IMR-90 (cell line): ENCODE results near the gene EXOC6B. TPM values are rescaled to one million over a fixed set of nuclear protein-coding genes. Genes with fewer than 3 reads are reported as not detected.

Experiments used
- ATAC-seq: fragments of 200-7000 bp; cut with Tn5 transposase; 2 replicates; pipeline ENCODE4 v1.9.1; 2020; ENCODE audit warnings: low read depth, mild to moderate bottlenecking, moderate library complexity
- BruUV-seq: library from RNA; stranded (reverse); fragments of 400-500 nt; replicated peaks from 2 replicates; lab custom pipeline; 2021; lab: Mats Ljungman, UMichigan
- CTCF ChIA-PET: fragments of 300-600 bp; formaldehyde crosslinking; extraction: SDS; loops from one replicate; lab custom pipeline; 2021; ENCODE audit warnings: antibody characterized with exemption; lab: Yijun Ruan, JAX
- POLR2A ChIA-PET: fragments of 300-600 bp; sonication (Branson Sonifier 250); formaldehyde crosslinking; loops from one replicate; lab custom pipeline; 2022; ENCODE audit warnings: antibody characterized with exemption; ENCODE audit not compliant: unreplicated experiment; lab: Charles Lee
- DNase-seq: peaks from one replicate; pipeline ENCODE4 v3.0.0; 2013
- H2AFZ ChIP-seq: replicated peaks from 2 replicates; pipeline ENCODE3; 2013; ENCODE audit warnings: low read length, mild to moderate bottlenecking; ENCODE audit not compliant: poor library complexity
- H2AK5ac ChIP-seq: 2 replicates; pipeline ENCODE4 v1.6.1; 2013; ENCODE audit warnings: low read depth, low read length, inconsistent platforms
- H2AK9ac ChIP-seq: replicated peaks from 2 replicates; pipeline ENCODE3; 2013; ENCODE audit warnings: mild to moderate bottlenecking, low read depth, low read length, moderate library complexity; ENCODE audit not compliant: poor library complexity
- H2BK120ac ChIP-seq: 2 replicates; pipeline ENCODE4 v1.6.1; 2013; ENCODE audit warnings: low read depth, low read length, inconsistent platforms
- H2BK15ac ChIP-seq: 3 replicates; pipeline ENCODE4 v1.6.1; 2013; ENCODE audit warnings: low read depth, low read length, inconsistent platforms
- H2BK20ac ChIP-seq: 2 replicates; pipeline ENCODE4 v1.6.1; 2013; ENCODE audit warnings: low read depth, mild to moderate bottlenecking, inconsistent platforms, low read length, moderate library complexity
- H2BK5ac ChIP-seq: 2 replicates; pipeline ENCODE4 v1.6.1; 2013; ENCODE audit warnings: mild to moderate bottlenecking, low read depth, low read length, inconsistent platforms; ENCODE audit not compliant: poor library complexity, severe bottlenecking
- H3K14ac ChIP-seq: replicated peaks from 2 replicates; pipeline ENCODE4 v1.6.1; 2013; ENCODE audit warnings: low read depth, low read length, inconsistent platforms
- H3K18ac ChIP-seq: 2 replicates; pipeline ENCODE4 v1.6.1; 2013; ENCODE audit warnings: low read depth, low read length, control low read depth
- H3K23ac ChIP-seq: 2 replicates; pipeline ENCODE4 v1.6.1; 2013; ENCODE audit warnings: low read depth, low read length, inconsistent platforms
- H3K27ac ChIP-seq: 2 replicates; pipeline ENCODE4 v1.5.1; 2013; ENCODE audit warnings: mild to moderate bottlenecking, control low read depth, low read length; ENCODE audit not compliant: insufficient read depth
- H3K27me3 ChIP-seq: 2 replicates; pipeline ENCODE4 v1.6.1; 2013; ENCODE audit warnings: low read length; ENCODE audit not compliant: control insufficient read depth, insufficient read depth
- H3K36me3 ChIP-seq: 2 replicates; pipeline ENCODE4 v1.6.1; 2013; ENCODE audit warnings: low read length, mixed read lengths; ENCODE audit not compliant: control insufficient read depth, insufficient read depth
- H3K4ac ChIP-seq: 2 replicates; pipeline ENCODE4 v1.6.1; 2013; ENCODE audit warnings: low read depth, low read length, inconsistent platforms
- H3K4me1 ChIP-seq: 2 replicates; pipeline ENCODE4 v1.6.1; 2013; ENCODE audit warnings: low read length, mixed read lengths; ENCODE audit not compliant: control insufficient read depth, insufficient read depth
- H3K4me2 ChIP-seq: 2 replicates; pipeline ENCODE4 v1.6.1; 2013; ENCODE audit warnings: low read depth, mild to moderate bottlenecking, control low read depth, low read length, moderate library complexity
- H3K4me3 ChIP-seq: 2 replicates; pipeline ENCODE4 v1.5.1; 2013; ENCODE audit warnings: low read depth, mild to moderate bottlenecking, control low read depth, low read length, moderate library complexity; ENCODE audit not compliant: insufficient read depth
- H3K56ac ChIP-seq: 2 replicates; pipeline ENCODE4 v1.6.1; 2013; ENCODE audit warnings: low read length, inconsistent platforms; ENCODE audit not compliant: insufficient read depth; ENCODE audit errors: extremely low read depth
- H3K79me1 ChIP-seq, 2 experiments: 2 replicates each; pipeline ENCODE4 v1.6.1; 2013; ENCODE audit warnings: low read length in 2 of 2, inconsistent platforms in 1 of 2, low read depth in 1 of 2
- H3K9ac ChIP-seq: 2 replicates; pipeline ENCODE4 v1.6.1; 2013; ENCODE audit warnings: low read depth, low read length, control low read depth
- H3K9me1 ChIP-seq: 2 replicates; pipeline ENCODE4 v1.6.1; 2013; ENCODE audit warnings: low read length, inconsistent platforms; ENCODE audit not compliant: insufficient read depth
- H3K9me3 ChIP-seq: 2 replicates; pipeline ENCODE4 v1.6.1; 2013; ENCODE audit warnings: low read length; ENCODE audit not compliant: control insufficient read depth, insufficient read depth
- H4K20me1 ChIP-seq: 2 replicates; pipeline ENCODE4 v1.6.1; 2013; ENCODE audit warnings: low read length, inconsistent platforms; ENCODE audit not compliant: insufficient read depth
- H4K5ac ChIP-seq: 2 replicates; pipeline ENCODE4 v1.6.1; 2013; ENCODE audit warnings: mild to moderate bottlenecking, low read depth, low read length, control low read depth
- H4K8ac ChIP-seq, 2 experiments: 2 replicates each; pipeline ENCODE4 v1.6.1; 2013; ENCODE audit warnings: low read depth in 2 of 2, low read length in 2 of 2, control low read depth in 1 of 2, inconsistent platforms in 1 of 2
- H4K91ac ChIP-seq: 2 replicates; pipeline ENCODE4 v1.6.1; 2013; ENCODE audit warnings: low read depth, low read length, inconsistent platforms; ENCODE audit not compliant: insufficient read depth
- CHD1 ChIP-seq: IDR thresholded peaks from 2 replicates; pipeline ENCODE4 v1.6.1; 2012; ENCODE audit warnings: low read depth, low read length, improper control_type of control experiment
- CTCF ChIP-seq: conservative IDR thresholded peaks from 2 replicates; pipeline ENCODE4 v1.5.1; 2012; ENCODE audit warnings: mild to moderate bottlenecking, low read depth, low read length, improper control_type of control experiment
- ELK1 ChIP-seq: fragments of 150-350 bp; IDR thresholded peaks from 2 replicates; pipeline ENCODE4 v1.6.1; 2016; ENCODE audit warnings: low read depth, mild to moderate bottlenecking, low read length, moderate library complexity, borderline replicate concordance
- FOS ChIP-seq: fragments of 150-350 bp; IDR thresholded peaks from 2 replicates; pipeline ENCODE4 v1.6.1; 2016; ENCODE audit warnings: low read depth, low read length
- MAFK ChIP-seq: IDR thresholded peaks from 2 replicates; pipeline ENCODE4 v1.6.1; 2012; ENCODE audit warnings: low read depth, low read length, improper control_type of control experiment
- MXI1 ChIP-seq: IDR thresholded peaks from 2 replicates; pipeline ENCODE4 v1.6.1; 2012; ENCODE audit warnings: low read depth, mild to moderate bottlenecking, low read length, moderate library complexity, borderline replicate concordance
- NFE2L2 ChIP-seq: fragments of 150-350 bp; IDR thresholded peaks from 2 replicates; pipeline ENCODE4 v1.6.1; 2016; ENCODE audit warnings: low read depth, mild to moderate bottlenecking, low read length
- POLR2A ChIP-seq: IDR thresholded peaks from 2 replicates; pipeline ENCODE4 v1.6.1; 2012; ENCODE audit warnings: mild to moderate bottlenecking, low read depth, low read length
- RAD21 ChIP-seq: IDR thresholded peaks from 2 replicates; pipeline ENCODE4 v1.6.1; 2012; ENCODE audit warnings: low read length, improper control_type of control experiment
- RCOR1 ChIP-seq: IDR thresholded peaks from 2 replicates; pipeline ENCODE4 v1.6.1; 2012; ENCODE audit warnings: mild to moderate bottlenecking, low read length, improper control_type of control experiment; ENCODE audit not compliant: insufficient replicate concordance
- RFX5 ChIP-seq: IDR thresholded peaks from 2 replicates; pipeline ENCODE4 v1.8.0; 2012; ENCODE audit warnings: low read depth, mild to moderate bottlenecking, low read length, moderate library complexity
- SMC3 ChIP-seq: fragments of 150-350 bp; IDR thresholded peaks from 2 replicates; pipeline ENCODE4 v1.6.1; 2016; ENCODE audit warnings: low read depth, mild to moderate bottlenecking, antibody characterized with exemption, low read length, moderate library complexity
- WGBS, 2 experiments: methylation state at CpG; one replicate each; pipeline versions ENCODE4 v1.1.5 to v1.1.7; 2013; ENCODE audit warnings: missing lambda C conversion rate in 2 of 2; ENCODE audit not compliant: insufficient read length in 1 of 2; ENCODE audit errors: extremely low coverage in 2 of 2; 5-methylcytosine and 5-hydroxymethylcytosine counted together
- dilution Hi-C: fragments of 300-500 bp; cut with HindIII; formaldehyde crosslinking; loops from one replicate; pipeline ENCODE4 v1.14.3; 2018; ENCODE audit warnings: low sequenced_read_pairs; ENCODE audit not compliant: unreplicated experiment
- in situ Hi-C: fragments of 300-500 bp; cut with MboI; formaldehyde crosslinking; loops from 3 replicates; pipeline ENCODE4 v1.14.3; 2019; ENCODE audit warnings: low sequenced_read_pairs, inconsistent platforms, mixed read lengths
- intact Hi-C: fragments of 100-400 bp; cut with micrococcal nuclease; formaldehyde crosslinking; loops from 2 replicates; pipeline ENCODE4 v1.10.0; 2022
- polyA plus RNA-seq, 3 experiments: library from polyadenylated mRNA; depleted of rRNA; stranded (reverse); fragments of >200 nt; gene quantifications; 2 replicates each; pipeline ENCODE4 v1.2.3, GENCODE V29; 2012; ENCODE audit warnings: low replicate concordance in 1 of 3
- total RNA-seq: library from RNA; depleted of rRNA; stranded (reverse); fragments of >200 nt; gene quantifications from 2 replicates; pipeline ENCODE4 v1.2.3, GENCODE V29; 2012

EXOC6B gene
- total and polyA plus RNA-seq, 2 of the 4 experiments (the other 2 are of a cell fraction) = 10.2 to 29.4 TPM

GRCh38 chr2:72159211-72159993, 666.4 kb downstream of the EXOC6B start (continued):
- no peak for TF ChIP-seq CHD1

- ATAC-seq = no peak
- ChIA-PET POLR2A (no interaction called here), CTCF (interaction anchor here (1.1 kb wide), 1 partner anchor 321 kb away, joined by 3 read pairs; no protein-coding TSS in a partner anchor)
- Histone ChIP-seq H3K4me3 (no peak overlapping the region), H2BK120ac (no peak overlapping the region), H3K27me3 (peaks cover 53% of the 10 kb centered on the region), H3K4me2 (no peak overlapping the region), H2BK20ac (no peak overlapping the region), H3K36me3 (no peaks in the 10 kb centered on the region), H4K5ac (no peak overlapping the region), H3K27ac (no peak overlapping the region), H3K9me3 (no peaks in the 10 kb centered on the region), H3K4me1 (no peaks in the 10 kb centered on the region), H4K20me1 (no peaks in the 10 kb centered on the region), H2BK15ac (no peak overlapping the region), H3K56ac (no peak overlapping the region), H4K8ac (no peak overlapping the region), H2AK5ac (no peak overlapping the region), H3K23ac (no peak overlapping the region), H3K18ac (no peak overlapping the region), H3K4ac (no peak overlapping the region), H3K14ac (no peak overlapping the region), H4K91ac (no peak overlapping the region), H3K9ac (no peak overlapping the region), H3K79me1 (no peaks in the 10 kb centered on the region), H2AFZ (no peak overlapping the region), H3K9me1 (no peaks in the 10 kb centered on the region; the same call in 1 of the 2 replicates), H2AK9ac (no peak overlapping the region), H2BK5ac (no peak overlapping the region)
- no peak for DNase-seq
- BruUV-seq = no TSS peak
- TF ChIP-seq POLR2A (no peak), MAFK (no peak), RFX5 (no peak), CTCF (no peak), SMC3 (no peak), CHD1 (no peak), NFE2L2 (no peak), RCOR1 (no peak), MXI1 (no peak), FOS (no peak), ELK1 (no peak), RAD21 (no peak)
- in situ Hi-C loops (loop anchor here (10.0 kb wide), 3 partner anchors 233 to 417 kb away; no protein-coding TSS in a partner anchor), dilution Hi-C loops (no loop called here), intact Hi-C loops (no loop called here)
- WGBS, 2 experiments = 81% methylated on average over 4 of the region's 8 CpGs; no CpG with 5 or more reads in 1 of the 2 experiments
Measured at GRCh38 chr2:72157871-72158771, 667.7 kb downstream of the EXOC6B start.
